Activated CD4-positive, alpha-beta T cell treated with anti-CD3 and anti-CD28 coated beads, Interleukin-2, Interleukin-6, amounts not matched to agents 100 ng/mL and 50 ng/mL, durations not matched to agents 16 hours and 8 hours (primary cell): ENCODE measurements around the gene SORCS1.

ENCODE experiments used
- DNase-seq: peaks from one replicate; pipeline ENCODE4 v3.0.0-alpha.2; 2020

Gene SORCS1

DNA sequence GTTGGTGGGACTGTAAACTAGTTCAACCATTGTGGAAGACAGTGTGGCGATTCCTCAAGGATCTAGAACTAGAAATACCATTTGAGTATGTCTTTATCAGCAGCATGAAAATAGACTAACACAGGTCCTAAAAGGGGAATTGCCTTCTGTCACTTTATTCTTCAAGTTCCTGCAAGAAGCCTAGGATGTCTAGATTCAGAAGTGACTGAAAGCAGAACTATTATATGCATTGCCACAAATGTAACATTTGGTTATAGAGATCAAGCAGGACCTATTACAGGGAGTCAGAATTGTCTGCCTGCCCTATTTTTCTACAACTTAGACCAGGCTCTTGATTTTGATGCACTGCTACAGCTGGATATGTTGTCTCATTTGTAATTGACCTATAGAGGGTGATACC is 364.7 kb downstream of the SORCS1 start:
- DNase-seq = no peak

DNA sequence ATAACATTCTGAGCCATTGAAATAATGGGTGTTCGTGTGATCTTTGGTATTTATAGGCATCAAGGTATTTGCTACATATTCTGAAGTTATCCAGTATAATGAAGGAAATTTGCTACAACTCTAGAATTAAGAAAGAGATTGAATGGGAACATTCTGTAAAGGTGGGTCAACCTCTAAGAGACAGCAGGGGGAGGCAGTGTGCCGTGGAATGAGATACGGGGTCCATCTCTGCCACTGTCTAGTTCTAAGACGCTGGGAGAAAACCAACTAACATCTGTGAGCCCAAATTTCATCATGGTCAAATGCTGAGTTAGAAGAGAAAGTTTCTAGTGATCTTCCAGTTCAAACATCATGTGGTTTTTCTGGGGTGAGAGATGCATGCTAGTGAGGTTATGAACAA is 368.9 kb downstream of the SORCS1 start:
- DNase-seq = peak; percentile 24

DNA sequence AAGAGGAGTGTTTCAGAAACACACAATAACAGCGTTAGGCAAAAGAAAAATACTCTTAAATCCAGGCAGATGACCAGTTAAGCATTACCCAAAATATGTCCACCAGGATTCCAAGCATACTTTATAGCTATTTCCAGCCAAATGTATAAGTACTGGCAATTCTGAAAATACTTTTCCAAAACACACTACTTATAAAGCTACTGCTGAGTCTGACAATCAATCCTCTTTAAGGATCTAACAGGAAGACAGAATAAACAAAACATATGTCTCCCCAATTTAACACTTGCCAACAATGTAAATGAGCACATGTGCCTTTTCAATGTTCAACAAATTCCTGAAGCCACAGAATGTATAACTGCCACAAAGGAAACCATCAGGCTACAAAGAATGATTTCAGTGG is 370.9 kb downstream of the SORCS1 start:
- DNase-seq = no peak

DNA sequence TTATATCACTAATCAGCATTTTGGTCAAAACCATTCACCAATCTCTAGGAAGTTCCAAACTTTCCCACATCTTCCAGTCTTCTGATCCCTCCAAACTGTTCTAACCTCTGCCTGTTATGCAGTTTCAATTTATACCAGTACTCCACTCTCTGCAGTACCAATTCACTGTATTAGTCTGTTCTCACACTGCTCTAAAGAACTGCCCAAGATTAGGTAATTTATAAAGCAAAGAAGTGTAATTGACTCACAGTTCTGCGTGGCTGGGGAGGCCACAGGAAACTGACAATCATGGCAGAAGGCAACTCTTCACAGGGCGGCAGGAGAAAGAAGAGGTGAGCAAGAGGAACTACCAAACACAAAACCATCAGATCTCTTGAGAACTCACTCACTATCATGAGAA is 374.9 kb downstream of the SORCS1 start:
- DNase-seq = no peak

DNA sequence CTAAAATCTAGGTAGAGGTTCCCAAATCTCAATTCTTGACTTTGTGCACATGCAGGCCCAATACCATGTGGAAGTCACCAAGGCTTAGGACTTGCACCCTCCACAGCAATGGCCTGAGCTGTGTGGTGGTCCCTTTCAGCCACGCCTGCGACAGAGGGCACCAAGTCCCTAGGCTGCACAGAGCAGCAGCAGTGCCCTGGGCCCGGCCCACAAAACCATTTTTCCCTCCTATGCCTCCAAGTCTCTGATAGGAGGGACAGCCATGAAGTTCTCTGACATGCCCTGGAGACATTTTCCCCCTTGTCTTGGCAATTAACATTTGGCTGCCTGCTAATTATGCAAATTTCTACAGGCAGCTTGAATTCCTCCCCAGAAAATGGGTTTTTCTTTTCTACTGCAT is 375.5 kb downstream of the SORCS1 start:
- DNase-seq = no peak

DNA sequence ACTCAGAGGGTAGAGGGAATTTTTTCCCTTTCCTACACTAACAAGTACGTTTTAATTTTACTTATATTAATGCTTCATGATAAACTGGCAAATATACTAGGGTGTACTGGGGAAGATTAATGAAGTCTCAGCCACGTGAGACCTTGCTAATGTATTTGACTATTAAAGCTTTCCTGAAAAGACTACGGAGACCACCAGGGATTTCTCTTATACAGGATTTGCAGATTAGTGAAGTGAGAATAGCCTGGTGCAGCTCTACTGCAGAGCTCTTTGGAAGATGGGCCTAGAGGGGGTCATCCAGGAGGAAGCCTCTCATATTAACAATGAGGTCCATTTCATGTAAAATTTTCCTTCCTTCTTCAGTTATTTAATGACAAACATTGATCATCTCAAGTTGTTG is 379.0 kb downstream of the SORCS1 start:
- DNase-seq = no peak

DNA sequence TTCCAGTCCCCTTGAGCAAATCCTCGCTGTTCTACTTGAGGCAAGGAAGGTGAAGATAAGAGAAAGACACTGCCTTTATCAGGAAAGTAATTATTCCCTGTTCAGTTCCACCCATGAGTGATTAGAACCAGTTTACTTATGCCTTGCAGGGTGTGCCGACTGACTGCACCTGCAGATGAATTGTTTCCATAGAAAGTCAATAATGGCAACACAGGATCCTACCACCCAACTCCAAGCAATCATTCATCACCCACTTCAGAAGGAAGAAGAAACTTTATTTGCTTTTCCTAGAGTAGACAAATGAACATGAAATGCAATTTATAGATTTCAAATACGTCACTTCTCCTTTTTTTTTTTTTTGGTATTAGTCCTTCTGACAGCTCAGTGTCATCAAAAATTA is 383.9 kb downstream of the SORCS1 start:
- no peak for DNase-seq

DNA sequence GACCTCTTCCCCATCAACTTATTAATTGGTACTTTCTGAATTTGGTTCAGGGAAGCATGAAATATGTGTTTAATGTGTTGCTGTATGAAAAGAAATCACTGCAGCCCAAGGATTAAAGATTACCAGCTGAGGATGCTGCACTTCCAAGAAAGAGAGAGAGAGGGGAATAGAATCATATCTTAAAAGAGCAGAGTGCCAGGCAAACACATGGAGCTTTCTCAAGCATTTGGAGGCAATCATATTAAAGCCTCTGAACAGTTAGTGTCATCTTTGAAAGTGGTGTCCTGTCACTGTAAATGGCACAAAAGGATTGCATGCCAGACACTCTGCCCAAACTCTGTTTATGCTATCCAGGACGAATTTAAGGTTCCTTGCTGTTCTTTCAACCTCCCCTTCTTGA is 386.7 kb downstream of the SORCS1 start:
- no peak for DNase-seq

DNA sequence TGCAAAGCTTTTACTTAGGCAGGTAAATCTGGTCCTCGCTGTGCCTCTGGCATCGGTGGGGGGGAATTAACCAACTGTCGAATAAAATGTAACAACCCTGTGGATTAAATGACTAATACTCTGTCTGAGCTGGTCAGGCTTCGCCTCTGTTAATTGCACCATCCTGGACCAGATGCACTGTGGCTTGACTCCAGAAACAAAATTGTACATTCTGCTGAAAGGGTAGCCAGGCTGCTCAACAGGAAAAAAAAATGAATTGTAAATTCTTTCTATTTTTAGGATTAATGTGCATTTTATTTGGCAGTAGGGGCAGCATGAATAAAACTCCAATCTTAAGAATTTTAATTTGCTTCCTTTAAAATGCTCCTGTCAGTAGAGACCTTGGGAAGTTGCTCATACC is 389.4 kb downstream of the SORCS1 start:
- DNase-seq = no peak

DNA sequence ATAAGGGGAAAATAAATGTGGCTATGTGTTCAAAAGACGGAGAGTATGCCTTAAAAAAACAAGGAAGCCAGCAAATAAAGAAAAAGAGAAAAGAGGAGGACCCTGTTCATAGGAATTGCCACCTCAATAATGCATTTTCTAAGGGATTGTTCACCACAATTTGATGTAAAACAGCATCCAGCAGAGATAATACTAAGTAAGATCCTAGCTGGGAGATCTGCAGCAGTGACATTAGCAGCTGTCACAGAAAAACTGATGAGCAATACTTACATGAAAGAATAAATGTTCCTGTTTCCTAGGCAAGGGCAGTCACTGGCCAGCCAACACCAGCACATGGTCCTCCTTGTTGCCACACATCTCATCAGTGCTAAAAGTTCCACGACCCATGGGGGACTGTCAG is 391.5 kb downstream of the SORCS1 start:
- no peak for DNase-seq

DNA sequence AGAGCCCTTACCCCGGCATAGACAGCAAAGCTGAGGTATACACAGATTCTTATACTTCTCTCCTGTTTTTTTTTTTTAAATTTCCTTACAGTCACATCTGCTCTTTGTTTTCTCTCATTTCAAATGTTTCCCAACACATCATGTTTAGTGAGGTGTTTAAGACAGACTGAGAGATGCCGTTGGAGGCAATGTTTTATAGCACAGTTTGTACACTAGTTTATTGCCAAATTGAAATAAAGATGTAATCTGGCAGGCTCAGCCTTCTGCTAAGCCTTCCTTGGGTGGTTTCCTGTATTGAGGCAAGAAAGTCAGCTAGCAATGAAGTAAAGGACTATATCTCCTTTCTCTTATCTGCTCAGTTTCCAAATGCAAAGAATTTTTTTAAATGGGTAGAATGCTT is 393.4 kb downstream of the SORCS1 start:
- DNase-seq = no peak

DNA sequence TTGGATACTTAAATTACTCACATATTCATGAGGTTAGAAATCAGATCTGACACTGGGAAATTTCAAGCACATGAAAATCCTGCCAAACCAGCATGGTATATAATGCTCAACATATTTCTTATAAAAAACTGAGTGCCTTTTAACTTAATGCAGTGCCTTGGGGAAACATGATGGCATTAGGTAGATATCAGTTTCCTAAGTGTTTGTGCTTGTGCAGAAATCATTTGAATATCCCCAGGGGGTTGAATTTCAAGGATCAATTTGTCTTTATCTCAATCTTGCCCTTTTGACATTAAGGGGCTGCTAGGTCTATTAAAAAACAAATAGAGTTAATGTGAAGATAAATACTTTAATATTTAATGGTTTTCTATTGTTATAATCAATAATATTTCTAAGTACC is 396.3 kb downstream of the SORCS1 start:
- DNase-seq = no peak

DNA sequence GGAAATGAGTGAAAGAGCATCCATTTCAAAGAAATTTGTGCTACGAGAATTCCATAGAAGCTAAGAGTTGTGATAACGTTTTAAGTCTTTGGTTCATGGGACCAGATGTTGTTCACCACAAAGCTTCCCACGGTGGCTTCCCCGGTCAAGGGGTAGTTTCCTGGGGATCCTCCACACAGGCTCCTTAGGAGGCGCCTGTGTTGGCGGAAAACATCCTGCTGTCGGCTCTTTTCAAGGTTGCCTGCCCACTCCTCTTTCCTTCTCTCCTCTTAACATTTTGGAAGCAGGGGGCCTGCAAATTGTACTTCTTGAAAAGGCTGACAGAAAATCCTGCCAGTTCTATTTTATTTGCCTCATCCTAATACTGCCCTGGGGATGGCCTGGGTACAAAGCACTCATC is 398.6 kb downstream of the SORCS1 start:
- DNase-seq = no peak

DNA sequence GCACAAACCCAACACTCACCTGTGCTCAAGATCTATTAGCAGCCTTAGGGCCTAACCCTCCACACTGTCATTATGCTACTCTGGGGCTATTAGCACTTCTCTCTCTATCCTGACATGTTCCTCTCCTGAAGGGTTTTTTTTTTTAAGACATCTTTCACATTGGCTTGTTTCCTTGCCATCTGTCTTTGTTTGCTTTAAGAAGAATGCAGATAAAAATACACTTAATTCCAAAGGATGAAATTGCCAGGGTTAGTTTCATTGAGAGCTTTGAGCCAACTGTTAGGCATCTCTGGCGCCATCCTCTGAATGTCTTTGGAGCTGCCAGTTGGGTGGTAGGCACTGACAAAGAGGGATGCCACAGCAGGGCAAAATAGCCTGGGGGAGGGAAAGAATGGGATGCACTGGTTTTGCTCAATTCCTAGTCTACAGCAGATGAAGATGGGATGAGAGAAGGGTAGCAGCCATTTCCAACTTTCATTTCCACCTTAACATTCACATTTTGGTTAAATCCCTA is 399.2 kb downstream of the SORCS1 start:
- no peak for DNase-seq

DNA sequence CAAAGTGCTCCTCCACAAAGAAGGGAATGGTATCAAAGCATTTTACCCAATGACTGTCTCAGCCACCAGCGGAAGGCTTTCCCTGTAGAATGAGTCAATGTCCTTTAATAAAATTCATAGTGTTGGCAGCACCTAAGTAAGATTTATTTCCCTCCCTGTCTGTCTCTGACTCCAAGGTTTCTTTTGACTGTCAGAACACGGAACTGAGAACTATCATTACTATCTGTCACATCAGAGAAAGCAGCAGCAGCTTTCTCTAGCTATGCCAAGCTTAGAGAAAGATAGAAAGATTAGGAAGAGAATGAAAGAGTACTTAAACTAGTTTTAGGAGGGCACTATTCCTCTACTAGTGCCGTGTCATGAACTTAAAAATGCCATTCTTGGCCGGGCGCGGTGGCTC is 400.1 kb downstream of the SORCS1 start:
- no peak for DNase-seq

DNA sequence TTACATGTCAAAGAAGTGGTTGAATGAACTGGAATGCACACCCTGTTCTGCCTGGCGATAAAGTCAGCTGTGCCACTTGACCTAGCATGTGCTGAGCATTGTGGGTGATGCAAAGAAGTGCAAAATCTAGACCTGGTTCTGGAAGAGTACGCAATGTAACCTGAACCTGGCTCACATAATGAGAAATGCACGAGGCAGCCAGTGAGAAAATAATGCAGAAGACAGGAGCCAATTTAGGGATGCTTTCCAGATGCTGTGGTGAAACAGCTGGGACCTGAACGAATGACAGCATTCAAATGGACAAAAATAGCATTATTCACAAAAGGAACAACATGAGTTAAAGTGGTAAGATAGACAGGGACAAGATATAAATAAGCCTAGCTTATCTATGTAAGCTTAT is 402.6 kb downstream of the SORCS1 start:
- DNase-seq = no peak

DNA sequence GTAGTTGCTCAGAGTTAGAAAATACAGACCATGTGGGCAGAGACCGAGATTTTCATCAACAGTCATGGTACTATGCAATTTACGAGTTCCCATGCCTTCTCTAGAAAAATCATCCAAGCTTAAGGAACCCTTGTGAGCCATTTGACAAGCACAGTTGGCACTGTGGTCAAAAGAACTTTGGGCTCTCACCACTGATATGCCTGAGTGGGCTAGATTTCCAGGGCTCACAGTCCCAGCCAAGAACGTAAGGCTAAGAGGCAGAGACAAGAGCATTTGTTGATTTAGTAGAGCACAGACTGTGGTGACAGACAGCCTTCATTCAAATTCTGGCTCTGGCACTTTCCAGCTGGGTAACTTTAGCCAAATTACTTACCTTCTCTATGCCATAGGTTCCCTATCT is 407.0 kb downstream of the SORCS1 start:
- no peak for DNase-seq

DNA sequence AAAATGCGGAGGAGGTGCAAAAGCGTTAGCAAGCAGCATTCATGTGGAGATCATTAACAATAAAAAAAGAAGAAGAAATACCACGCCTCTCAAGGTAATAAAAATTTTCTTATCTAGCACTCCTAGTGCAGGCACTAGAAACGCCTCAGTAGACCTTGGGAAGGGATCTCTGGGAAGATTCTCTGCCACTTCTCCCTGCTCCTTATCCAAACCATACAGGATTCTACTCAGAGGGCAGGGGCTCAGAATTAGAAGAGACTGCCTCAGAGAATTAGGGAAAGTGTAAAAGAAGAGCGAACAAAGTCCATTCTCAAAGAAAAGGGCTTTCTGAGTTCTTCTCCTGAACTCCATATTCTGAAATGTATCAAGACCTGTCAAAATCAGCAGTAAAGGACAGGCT is 413.4 kb downstream of the SORCS1 start:
- DNase-seq = no peak

DNA sequence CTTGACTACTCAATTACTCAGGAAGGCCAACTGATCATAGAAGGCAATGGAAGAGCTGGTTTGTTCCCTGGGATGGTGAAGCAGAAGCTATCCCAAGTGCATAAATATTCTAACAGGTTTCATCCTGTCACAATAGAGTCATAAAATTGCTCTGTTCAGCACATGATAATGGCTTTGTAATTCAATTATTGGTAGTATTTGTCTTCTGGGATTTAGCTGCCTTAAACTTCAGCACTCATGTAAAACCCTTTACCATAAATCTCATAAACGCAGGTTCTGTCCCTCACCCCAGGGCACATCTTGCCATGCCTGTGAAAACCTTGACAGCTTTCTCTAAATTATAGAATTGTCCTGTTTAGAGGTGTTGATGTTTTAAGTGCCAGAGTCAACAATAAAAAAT is 417.6 kb downstream of the SORCS1 start:
- DNase-seq = no peak

DNA sequence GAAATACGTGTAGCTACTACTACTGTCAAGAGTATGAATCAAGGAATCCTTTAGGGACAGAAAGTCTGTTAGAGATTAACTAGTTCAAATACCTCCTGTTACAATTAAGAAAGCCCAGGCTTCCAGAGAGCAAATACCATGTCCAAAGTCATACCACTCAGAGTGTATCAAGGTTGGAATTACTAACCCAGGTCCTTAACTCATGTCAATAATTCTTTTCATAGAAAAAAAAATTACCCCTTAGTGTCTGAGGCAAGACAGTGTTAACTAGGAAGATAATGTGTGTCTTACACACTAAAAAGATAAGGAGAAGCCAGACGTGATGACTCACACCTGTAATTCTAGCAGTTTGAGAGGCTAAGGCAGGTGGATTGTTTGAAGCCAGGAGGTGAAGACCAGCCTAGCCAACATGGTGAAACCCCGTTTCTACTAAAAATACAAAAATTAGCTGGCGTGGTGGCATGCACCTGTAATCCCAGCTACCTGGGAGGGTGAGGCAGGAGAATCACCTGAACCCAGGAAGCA is 423.4 kb downstream of the SORCS1 start:
- DNase-seq = no peak

DNA sequence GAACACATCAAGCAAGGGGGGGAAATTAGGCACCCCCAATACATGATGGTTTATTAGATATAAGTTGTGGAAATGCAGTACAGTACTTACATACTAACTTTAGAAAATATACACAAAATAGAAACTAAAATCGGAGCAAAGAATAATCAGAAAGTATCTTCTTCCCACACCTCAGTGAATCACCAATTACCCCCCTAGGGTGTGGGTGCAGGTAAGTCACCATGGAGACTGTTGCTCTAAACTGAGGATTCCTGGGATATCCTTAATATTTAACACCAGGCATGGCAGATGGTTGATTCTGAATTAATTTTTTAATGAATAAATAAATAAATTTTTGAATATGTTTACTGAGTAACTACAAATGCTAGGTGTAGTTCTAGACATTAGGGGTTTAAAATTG is 424.4 kb downstream of the SORCS1 start:
- DNase-seq = no peak

DNA sequence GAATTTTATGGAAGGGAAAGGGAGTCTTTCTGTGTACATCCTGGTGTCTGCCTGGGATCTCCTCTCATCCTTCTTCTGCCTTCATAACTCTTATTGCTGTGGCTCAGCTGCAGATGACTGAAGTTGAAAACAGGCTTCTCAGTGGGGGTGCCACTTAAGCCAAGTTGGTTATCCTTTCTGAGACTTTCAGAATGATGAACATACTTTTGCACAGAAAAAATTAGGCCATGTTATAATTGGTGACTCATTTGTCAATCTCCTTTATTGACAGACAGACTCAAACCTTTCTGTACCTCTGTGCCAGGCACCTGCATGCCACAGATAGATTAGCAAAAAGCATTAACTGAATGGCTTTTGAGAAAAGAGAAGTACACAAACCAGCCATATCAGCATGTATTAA is 430.3 kb downstream of the SORCS1 start:
- DNase-seq = peak; percentile 0

DNA sequence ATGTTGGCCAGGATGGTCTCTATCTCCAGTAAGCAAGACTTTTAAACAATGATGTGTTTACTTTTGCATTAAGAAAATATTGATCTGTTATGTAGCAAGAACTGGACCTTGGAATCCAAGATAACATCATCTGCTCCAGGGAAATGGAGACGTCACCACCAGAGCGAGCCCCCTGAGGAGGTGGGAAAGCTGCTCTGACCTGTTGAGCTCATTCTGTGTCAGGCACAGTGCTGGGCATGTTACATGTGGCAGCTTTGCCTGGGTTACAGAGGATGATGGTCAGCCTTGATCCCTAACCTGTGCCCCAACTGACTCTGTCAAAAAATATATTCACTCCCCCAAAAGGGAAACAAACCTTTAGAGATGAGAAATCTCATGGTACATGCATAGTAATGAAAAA is 436.3 kb downstream of the SORCS1 start:
- DNase-seq = no peak

DNA sequence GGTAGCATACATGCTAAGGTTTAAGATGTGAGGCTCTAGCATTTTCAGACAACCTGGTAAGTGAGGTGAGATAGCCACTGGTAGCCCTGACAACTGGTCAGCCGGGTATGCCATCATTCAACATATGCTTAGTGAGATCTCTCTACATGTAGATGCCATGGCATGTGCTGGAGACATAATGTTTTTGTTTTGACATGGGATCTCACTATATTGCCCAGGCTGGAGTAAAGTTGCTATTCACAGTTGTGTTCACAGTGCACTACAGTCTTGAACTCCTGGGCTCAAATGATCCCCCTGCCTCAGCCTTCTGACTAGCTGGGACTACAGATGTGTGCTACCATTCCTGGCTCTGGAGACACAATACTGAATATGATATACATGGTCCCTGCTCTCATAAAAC is 437.3 kb downstream of the SORCS1 start:
- no peak for DNase-seq

DNA sequence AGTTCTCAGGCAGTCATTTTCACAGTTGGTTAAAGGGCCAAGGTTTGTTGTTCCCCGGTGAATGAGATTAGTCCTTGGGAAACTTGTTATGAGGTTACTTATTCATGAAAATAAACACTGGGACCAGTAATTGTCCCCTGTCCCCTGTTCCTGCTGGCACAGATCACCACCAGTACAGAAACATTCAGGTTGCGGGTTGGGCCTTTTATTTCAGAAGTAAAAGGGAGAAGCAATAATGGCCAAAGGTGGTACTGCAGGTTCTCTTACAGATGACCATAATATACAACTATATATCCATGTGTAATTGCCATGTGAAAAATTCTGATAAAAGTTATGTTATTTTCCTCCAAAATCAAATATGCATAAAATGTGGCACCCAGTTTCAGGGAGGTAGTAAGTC is 442.0 kb downstream of the SORCS1 start:
- DNase-seq = no peak

DNA sequence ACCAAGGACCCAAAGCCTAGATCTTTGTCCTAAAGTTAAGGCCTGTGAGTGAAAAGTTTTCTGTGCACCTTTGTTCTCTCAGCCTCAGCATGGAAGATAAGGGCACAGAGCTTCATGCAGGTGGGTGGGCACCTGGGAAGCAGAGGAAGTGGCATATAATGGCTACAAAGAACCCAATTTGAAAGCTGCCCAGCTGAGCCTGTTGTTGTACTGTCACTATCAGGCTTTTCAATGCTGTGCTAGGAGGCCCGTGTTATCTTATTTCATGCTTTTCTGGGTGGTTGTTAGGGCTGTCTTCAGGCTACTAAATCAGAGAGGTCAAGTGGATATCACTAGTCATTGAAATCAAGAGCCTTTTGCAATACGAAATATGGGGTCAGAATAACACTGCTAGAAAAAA is 443.8 kb downstream of the SORCS1 start:
- DNase-seq = no peak
